ENCODE measurements around the gene ADGRL1. TPM values are rescaled to one million over a fixed set of nuclear protein-coding genes. Genes with fewer than 3 reads are reported as not detected.
A peak's percentile ranks its signal among the peaks of the same experiment; 100 is the strongest.

The ADGRL1 gene
- total RNA-seq, 1 experiment from 2014 or later = 117 TPM

- Mint-ChIP-seq H3K27ac (peak overlapping the region in 1 of 3 experiments; percentile 47; a peak in 2 of 7 replicates), H3K27me3 (ENCODE audit: low read depth) (peaks cover 2% of the 10 kb centered on the region; the same call in 1 of the 2 replicates), H3K4me3 (no peak overlapping the region; a peak in 1 of 5 replicates), H3K36me3 (ENCODE audit: insufficient read depth in 1 of 3, low read depth in 3 of 3) (peaks cover 19 to 39% (median 31%) of the 10 kb centered on the region in 3 experiments), H3K9me3 (no peaks in the 10 kb centered on the region), H3K4me1 (peaks cover 18 to 21% of the 10 kb centered on the region in 2 experiments)
- no peak for TF ChIP-seq CTCF (conservative IDR thresholded peaks at IDR 0.05)
- H3K14ac ChIP-seq (ENCODE audit: insufficient read depth, low read length) = no peak overlapping the region
- peaks cover 2% of the 10 kb centered on the region; the same call in 1 of the 2 replicates for H3K4me1 ChIP-seq (ENCODE audit: insufficient read depth, low read length)
- no peaks in the 10 kb centered on the region; the same call in 1 of the 2 replicates for H3K27me3 ChIP-seq (ENCODE audit: insufficient read depth, low read length)
- no peak overlapping the region for H2BK12ac ChIP-seq (ENCODE audit: insufficient read length, low read depth, low read length)
- no peak for DNase-seq
- H2AK5ac ChIP-seq (ENCODE audit: insufficient read length, low read length) = no peak overlapping the region
- no peak overlapping the region for H3K27ac ChIP-seq (ENCODE audit: insufficient read length, low read depth, low read length)
- H3K9me3 ChIP-seq (ENCODE audit: control insufficient read depth, low read depth, low read length) = no peaks in the 10 kb centered on the region
- H3K79me2 ChIP-seq (ENCODE audit: insufficient read depth, low read length) = peaks cover 2% of the 10 kb centered on the region; the same call in 1 of the 2 replicates
- no peak overlapping the region for H4K8ac ChIP-seq (replicated peaks; ENCODE audit: insufficient read length, low read depth, low read length)
- H3K56ac ChIP-seq (ENCODE audit: insufficient read length, low read depth, low read length) = no peak overlapping the region
- no peak overlapping the region for H3T11ph ChIP-seq (ENCODE audit: low read length)
- H2BK5ac ChIP-seq (ENCODE audit: insufficient read length, low read length) = no peak overlapping the region
- WGBS (ENCODE audit: extremely low coverage, insufficient read length, low lambda C conversion rate) = no CpG with 5 or more reads among the region's 7 CpGs
- no peaks in the 10 kb centered on the region for H4K20me1 ChIP-seq (ENCODE audit: control insufficient read depth, insufficient read depth, insufficient read length)
- H3K18ac ChIP-seq (ENCODE audit: insufficient read length, low read depth, low read length) = no peak overlapping the region
- H3K79me1 ChIP-seq (ENCODE audit: insufficient read depth, low read depth, low read length, poor library complexity, severe bottlenecking) = no peaks in the 10 kb centered on the region
- H3K23ac ChIP-seq (ENCODE audit: insufficient read length, low read depth, low read length) = no peak overlapping the region
- H4K91ac ChIP-seq (ENCODE audit: insufficient read length, low read depth, low read length) = no peak overlapping the region
- H2BK120ac ChIP-seq (ENCODE audit: low read depth, low read length, poor library complexity, severe bottlenecking) = no peak overlapping the region
- no peak overlapping the region for H2BK15ac ChIP-seq (ENCODE audit: low read depth, low read length)
- no peak overlapping the region for H3K4me2 ChIP-seq (ENCODE audit: insufficient read depth, insufficient read length, low read length)
- no peak overlapping the region for H4K5ac ChIP-seq (ENCODE audit: insufficient read length, low read depth, low read length)
- no peak overlapping the region for H3K4ac ChIP-seq (ENCODE audit: low read depth, low read length)
- no peak overlapping the region for H2BK20ac ChIP-seq (ENCODE audit: low read depth, low read length, poor library complexity, severe bottlenecking)
- H3K23me2 ChIP-seq (ENCODE audit: insufficient read length, low read depth, low read length, poor library complexity, severe bottlenecking) = peaks cover 16% of the 10 kb centered on the region
- H3K9ac ChIP-seq (ENCODE audit: extremely low read depth, insufficient read length, low read length) = no peak overlapping the region
- no peak overlapping the region for H2AFZ ChIP-seq (ENCODE audit: low read length)
Observed at GRCh38 chr19:14119644-14120496, 86.1 kb downstream of the ADGRL1 start.

Measured in H9 (cell line).